Measurements from ENCODE around the gene SLC49A4. TPM values are rescaled to one million over a fixed set of nuclear protein-coding genes. Genes with fewer than 3 reads are reported as not detected.

SLC49A4 gene
- total RNA-seq, 1 donor: 27.5 TPM

DNA sequence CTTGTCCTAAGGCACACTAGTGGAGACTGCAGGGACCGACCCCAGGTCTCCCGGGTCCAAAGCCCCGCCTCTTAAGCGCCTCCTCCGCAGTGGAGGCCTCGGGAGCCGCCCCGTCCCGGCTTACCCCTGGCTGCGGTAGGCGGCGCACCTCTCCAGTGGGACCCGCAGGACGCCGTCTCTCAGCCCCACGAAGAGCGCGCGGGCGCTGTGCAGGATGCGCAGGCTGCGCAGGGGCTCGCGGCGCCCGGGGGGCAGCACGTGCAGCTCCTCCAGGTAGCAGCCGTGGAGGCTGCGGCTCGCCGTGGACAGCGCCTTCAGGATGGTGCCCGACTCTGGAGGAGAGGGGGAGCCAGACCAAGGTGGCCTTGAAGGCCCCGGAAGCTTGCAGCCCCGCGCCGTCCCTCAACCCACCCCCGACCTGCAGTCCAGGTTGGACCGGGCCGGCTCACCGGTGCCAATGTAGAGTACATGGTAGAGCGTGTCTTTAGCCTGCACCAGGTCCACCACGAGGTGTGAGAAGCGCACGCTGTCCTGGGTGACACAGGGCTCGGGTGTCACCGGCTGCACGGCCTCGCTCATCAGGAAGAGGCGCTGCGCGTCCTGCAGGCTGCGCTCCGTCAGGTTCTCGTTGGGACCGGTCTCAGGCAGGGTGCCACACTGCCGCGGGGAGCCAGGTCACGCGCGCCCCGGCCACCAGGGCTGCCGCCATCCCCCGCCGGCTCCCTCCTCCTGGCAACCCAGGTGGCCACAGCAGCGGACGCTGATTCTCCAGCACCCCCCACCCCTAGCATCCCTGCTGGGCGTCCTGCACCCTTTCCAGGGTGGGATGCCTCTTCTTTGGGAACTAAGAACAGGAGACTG is 127.2 kb downstream of the SLC49A4 start:
- peaks cover 29% of the 10 kb centered on the region for H3K27me3 ChIP-seq (ENCODE audit: insufficient read depth, low read length)
- H3K4me3 ChIP-seq (ENCODE audit: low read length): no peak overlapping the region
- peaks cover 6% of the 10 kb centered on the region for H3K4me1 ChIP-seq (ENCODE audit: insufficient read depth, low read length)
- H3K9me3 ChIP-seq (ENCODE audit: low read depth, low read length): no peaks in the 10 kb centered on the region

- Histone ChIP-seq H3K4me3 (ENCODE audit: low read length) (no peak overlapping the region), H3K4me1 (ENCODE audit: insufficient read depth, low read length) (peaks cover 6% of the 10 kb centered on the region)
Observed at GRCh38 chr3:122923611-122924010, 128.7 kb downstream of the SLC49A4 start.

DNA sequence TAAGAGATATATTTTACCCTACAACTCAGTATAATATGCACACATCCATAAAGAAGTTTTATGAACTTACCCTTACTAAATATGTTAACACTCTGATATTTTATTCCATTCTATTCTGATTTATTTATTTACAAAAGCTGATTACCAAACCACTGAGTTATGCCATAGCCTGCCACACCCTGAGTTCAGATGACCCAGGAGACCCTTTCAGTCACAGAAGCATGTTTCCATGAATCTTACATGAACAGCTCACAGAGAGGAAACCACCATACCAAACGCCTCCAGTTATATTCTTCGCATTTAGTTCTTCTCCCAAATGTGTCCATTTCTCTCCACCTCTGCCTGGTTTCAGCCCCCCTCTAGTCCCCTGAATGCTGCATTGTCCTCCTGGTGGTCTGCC is 129.2 kb downstream of the SLC49A4 start:
- H3K4me3 ChIP-seq (ENCODE audit: low read length): no peak overlapping the region
- H3K4me1 ChIP-seq (ENCODE audit: insufficient read depth, low read length): peaks cover 6% of the 10 kb centered on the region
- H3K9me3 ChIP-seq (ENCODE audit: low read depth, low read length): no peaks in the 10 kb centered on the region
- peaks cover 29% of the 10 kb centered on the region for H3K27me3 ChIP-seq (ENCODE audit: insufficient read depth, low read length)

More at GRCh38 chr3:122923611-122924010, 128.7 kb downstream of the SLC49A4 start:
- peaks cover 29% of the 10 kb centered on the region for H3K27me3 ChIP-seq (ENCODE audit: insufficient read depth, low read length)
- H3K9me3 ChIP-seq (ENCODE audit: low read depth, low read length): no peaks in the 10 kb centered on the region

DNA sequence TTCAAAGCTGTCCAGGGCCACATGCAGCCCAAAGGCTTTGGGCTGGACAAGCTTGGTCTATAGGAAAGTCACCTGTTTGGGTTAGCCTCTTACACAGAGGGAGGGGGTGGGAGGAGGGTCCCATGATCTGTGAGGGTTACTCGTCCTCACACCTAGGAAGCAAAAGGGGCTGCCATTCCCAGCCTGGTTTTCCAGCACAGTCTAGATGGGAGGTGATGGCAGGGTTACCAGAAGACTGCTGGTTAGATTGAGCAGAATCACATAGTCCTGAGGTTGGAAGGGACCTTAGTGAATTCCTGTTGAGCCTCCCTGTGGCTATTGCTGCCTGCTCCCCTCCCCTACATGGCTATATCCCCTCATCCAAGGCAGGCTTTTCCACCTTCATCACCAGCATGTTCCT is 130.9 kb downstream of the SLC49A4 start:
- Histone ChIP-seq H3K27me3 (ENCODE audit: insufficient read depth, low read length) (peaks cover 26% of the 10 kb centered on the region), H3K9me3 (ENCODE audit: low read depth, low read length) (no peaks in the 10 kb centered on the region)

GRCh38 chr3:122926322-122926721 is 131.5 kb downstream of the SLC49A4 start:
- Histone ChIP-seq H3K4me3 (ENCODE audit: low read length) (no peak overlapping the region), H3K9me3 (ENCODE audit: low read depth, low read length) (no peaks in the 10 kb centered on the region), H3K27me3 (ENCODE audit: insufficient read depth, low read length) (peaks cover 22% of the 10 kb centered on the region), H3K4me1 (ENCODE audit: insufficient read depth, low read length) (peaks cover 6% of the 10 kb centered on the region)

More for the DNA sequence above, 130.9 kb downstream of the SLC49A4 start:
- H3K4me3 ChIP-seq (ENCODE audit: low read length): no peak overlapping the region
- peaks cover 6% of the 10 kb centered on the region for H3K4me1 ChIP-seq (ENCODE audit: insufficient read depth, low read length)

DNA sequence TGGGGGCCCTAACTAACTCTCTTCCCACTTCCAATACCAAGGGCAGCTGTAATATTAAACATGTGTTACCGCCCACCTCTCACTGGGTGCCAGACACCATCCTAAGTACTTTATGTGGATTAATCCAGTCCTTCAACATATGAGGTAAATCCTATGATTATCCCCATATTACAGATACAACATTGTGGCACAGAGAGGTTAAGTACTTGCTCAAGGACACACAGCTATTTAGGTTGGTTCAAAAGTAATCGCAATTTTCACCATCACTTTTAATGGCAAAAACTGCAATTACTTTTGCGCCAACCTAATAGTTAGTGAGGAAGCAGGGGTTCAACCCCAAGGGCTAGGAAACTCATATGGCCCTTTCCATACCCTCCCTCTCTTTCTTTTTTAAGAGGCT is 131.9 kb downstream of the SLC49A4 start:
- H3K4me1 ChIP-seq (ENCODE audit: insufficient read depth, low read length): peaks cover 4% of the 10 kb centered on the region
- H3K9me3 ChIP-seq (ENCODE audit: low read depth, low read length): no peaks in the 10 kb centered on the region
- no peak overlapping the region for H3K4me3 ChIP-seq (ENCODE audit: low read length)
- peaks cover 17% of the 10 kb centered on the region for H3K27me3 ChIP-seq (ENCODE audit: insufficient read depth, low read length)

GRCh38 chr3:122927726-122928125 is 132.9 kb downstream of the SLC49A4 start:
- no peaks in the 10 kb centered on the region for H3K9me3 ChIP-seq (ENCODE audit: low read depth, low read length)
- no peak overlapping the region for H3K4me3 ChIP-seq (ENCODE audit: low read length)
- no peaks in the 10 kb centered on the region for H3K4me1 ChIP-seq (ENCODE audit: insufficient read depth, low read length)
- H3K27me3 ChIP-seq (ENCODE audit: insufficient read depth, low read length): peaks cover 8% of the 10 kb centered on the region

GRCh38 chr3:122928396-122929187 is 133.7 kb downstream of the SLC49A4 start:
- no peak overlapping the region for H3K4me3 ChIP-seq (ENCODE audit: low read length)
- no peaks in the 10 kb centered on the region for H3K27me3 ChIP-seq (ENCODE audit: insufficient read depth, low read length)
- H3K9me3 ChIP-seq (ENCODE audit: low read depth, low read length): no peaks in the 10 kb centered on the region
- H3K4me1 ChIP-seq (ENCODE audit: insufficient read depth, low read length): no peaks in the 10 kb centered on the region

DNA sequence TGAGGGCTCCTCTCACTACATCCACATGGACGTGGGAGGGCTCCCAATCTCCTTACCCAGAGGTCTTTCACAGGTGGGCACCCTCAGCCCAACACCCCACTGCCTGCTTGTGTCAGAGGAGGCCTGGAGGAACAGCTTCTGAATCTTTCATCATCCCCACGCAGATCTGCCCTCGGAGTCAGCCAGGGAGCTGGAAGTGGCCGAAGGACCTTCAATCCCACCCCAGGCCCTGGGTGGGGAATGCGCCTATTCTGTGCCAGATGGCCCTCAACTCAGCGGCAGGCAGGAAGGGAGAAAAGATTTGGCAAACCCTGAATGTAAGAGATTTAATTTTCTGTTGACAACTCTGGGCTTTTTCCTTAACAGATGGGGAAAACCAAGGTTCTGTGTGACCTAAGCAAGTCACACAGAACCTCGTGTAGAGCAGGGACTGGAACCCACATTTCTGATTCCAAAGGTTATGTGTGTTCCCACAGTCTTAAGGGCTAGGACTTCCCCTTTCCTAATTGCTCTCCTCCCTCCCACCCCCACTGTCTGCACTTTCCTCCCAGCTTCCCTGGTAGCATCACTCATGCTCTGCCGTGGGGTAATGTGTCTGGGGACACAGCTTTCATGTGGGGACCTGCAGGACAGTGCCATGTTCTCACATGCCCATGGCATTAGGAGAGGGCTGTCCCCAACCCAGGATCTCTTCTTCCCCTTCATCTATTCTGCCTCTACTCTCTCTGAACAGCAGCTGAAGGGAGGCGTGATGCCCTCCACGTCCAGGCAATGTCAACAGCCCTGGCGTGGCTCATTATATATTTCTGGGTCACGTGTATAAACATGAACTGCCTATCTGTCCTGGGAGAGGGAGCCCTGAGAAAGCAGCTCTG is 134.6 kb downstream of the SLC49A4 start:
- Histone ChIP-seq H3K4me3 (ENCODE audit: low read length) (no peak overlapping the region), H3K4me1 (ENCODE audit: insufficient read depth, low read length) (no peaks in the 10 kb centered on the region), H3K9me3 (ENCODE audit: low read depth, low read length) (no peaks in the 10 kb centered on the region), H3K27me3 (ENCODE audit: insufficient read depth, low read length) (no peaks in the 10 kb centered on the region)

DNA sequence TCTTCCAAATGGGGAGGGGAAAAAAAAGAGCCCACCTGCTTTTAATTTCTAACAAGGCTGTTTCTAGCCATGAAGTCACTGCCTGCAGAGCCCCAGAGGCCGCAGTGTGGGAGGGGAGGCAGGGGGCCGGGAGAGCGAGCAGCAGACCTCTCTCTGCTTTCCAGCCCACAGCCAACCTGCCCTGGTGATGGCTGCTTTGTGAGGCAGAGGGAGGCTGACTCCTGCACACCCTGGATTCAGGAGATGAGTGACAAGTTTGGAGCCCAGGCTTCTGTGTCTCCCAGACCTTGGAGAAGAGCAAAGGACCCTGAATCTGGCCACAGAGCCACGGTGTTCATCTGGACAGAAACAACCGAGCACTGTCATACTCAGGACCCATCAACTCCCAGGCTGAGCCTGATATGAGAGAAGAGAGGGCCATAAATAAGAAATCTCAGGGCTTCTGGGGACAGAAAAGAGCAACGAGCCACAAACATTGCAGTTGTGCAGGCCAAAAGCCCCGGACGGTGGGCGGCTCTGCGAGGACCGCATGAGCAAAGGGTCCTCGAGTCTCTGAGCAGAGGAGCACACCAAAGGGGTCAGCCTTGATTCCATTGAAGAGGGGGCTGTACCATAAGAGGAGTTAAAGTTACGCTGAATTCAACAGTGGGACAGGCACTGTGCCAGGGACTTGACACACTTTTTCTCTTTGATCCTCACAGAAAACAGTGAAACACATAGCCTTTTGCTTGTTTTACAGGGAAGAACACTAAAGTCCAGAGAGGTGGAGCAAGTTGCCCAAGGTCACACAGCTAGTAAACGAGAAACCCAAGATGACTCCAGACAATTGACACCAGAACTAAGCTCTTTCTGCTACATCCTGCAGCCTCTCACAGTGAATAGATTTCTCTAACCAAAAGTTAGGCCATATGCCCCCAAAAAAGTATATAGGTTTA is 135.5 kb downstream of the SLC49A4 start:
- Histone ChIP-seq H3K4me1 (ENCODE audit: insufficient read depth, low read length) (no peaks in the 10 kb centered on the region), H3K4me3 (ENCODE audit: low read length) (no peak overlapping the region)

More for the DNA sequence above, 135.5 kb downstream of the SLC49A4 start:
- no peaks in the 10 kb centered on the region for H3K27me3 ChIP-seq (ENCODE audit: insufficient read depth, low read length)
- no peaks in the 10 kb centered on the region for H3K9me3 ChIP-seq (ENCODE audit: low read depth, low read length)

Other genes starting within 250 kb of the SLC49A4 start
- 25.6 TPM for gene PARP9, start 230.8 kb upstream of the SLC49A4 start, total RNA-seq
- 26.7 TPM for gene DTX3L, start 230.7 kb upstream of the SLC49A4 start, total RNA-seq
- 44.4 TPM for gene PARP15, start 217.4 kb upstream of the SLC49A4 start, total RNA-seq
- 120 TPM for gene PARP14, start 114.2 kb upstream of the SLC49A4 start, total RNA-seq
- gene HSPBAP1, start 1.2 kb upstream of the SLC49A4 start, total RNA-seq: 12.9 TPM
- gene SEMA5B, start 232.7 kb downstream of the SLC49A4 start, total RNA-seq: not detected